ENCODE measurements around the gene NUDT17.

- TF ChIP-seq POLR2AphosphoS5 (IDR thresholded peaks at IDR 0.05) (no peak), EP300 (conservative IDR thresholded peaks at IDR 0.05; ENCODE audit: poor library complexity, severe bottlenecking) (no peak), CTCF (IDR thresholded peaks at IDR 0.05; ENCODE audit: poor library complexity, severe bottlenecking) (no peak), EZH2 (IDR thresholded peaks at IDR 0.05; ENCODE audit: borderline replicate concordance, insufficient read depth, low read length, poor library complexity, severe bottlenecking) (no peak)
Measured at GRCh38 chr1:145897969-145898368, 52.5 kb downstream of the NUDT17 start.

Measured in neural cell (in vitro differentiated cells).